Measurements from ENCODE around the gene SIAH3.

DNA sequence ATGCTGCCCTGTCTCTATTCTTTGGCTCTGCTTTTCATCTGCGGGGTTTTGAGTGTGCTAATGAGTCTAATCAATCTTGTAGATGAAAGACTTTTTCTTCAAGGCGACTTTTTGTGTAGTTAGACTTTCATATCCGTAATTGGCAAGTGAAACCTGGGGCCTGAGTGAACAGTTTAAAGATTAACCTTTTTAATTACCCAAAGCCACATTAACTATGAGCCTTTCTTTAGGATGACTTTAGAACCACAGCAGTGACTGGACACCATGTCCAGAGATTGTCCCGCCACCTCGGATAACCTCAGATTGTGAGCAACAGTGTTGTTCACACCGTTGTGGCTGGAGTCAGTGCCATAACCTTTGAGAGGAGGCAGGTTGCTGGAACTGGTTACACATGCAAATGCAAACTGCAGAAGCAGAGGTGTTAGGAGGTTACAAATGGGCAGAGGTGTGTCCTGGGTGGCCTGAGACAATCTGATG lies 58.7 kb downstream of the SIAH3 start:
- TF ChIP-seq, protein P1, sequence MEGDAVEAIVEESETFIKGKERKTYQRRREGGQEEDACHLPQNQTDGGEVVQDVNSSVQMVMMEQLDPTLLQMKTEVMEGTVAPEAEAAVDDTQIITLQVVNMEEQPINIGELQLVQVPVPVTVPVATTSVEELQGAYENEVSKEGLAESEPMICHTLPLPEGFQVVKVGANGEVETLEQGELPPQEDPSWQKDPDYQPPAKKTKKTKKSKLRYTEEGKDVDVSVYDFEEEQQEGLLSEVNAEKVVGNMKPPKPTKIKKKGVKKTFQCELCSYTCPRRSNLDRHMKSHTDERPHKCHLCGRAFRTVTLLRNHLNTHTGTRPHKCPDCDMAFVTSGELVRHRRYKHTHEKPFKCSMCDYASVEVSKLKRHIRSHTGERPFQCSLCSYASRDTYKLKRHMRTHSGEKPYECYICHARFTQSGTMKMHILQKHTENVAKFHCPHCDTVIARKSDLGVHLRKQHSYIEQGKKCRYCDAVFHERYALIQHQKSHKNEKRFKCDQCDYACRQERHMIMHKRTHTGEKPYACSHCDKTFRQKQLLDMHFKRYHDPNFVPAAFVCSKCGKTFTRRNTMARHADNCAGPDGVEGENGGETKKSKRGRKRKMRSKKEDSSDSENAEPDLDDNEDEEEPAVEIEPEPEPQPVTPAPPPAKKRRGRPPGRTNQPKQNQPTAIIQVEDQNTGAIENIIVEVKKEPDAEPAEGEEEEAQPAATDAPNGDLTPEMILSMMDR (IDR thresholded peaks at IDR 0.05 in 8 of 11, conservative IDR thresholded peaks at IDR 0.05 in 3 of 11), result no peak
- TF ChIP-seq POLR2A (IDR thresholded peaks at IDR 0.05) (no peak), POLR2AphosphoS5 (IDR thresholded peaks at IDR 0.05) (no peak)
